Suprapubic skin (tissue), 3 donors: ENCODE data around the gene MAEA.

Experiments
- CTCF ChIP-seq, 2 donors: fragments of 200-600 bp in 1 of 2; fragments of 450-650 bp in 1 of 2; sonication (generic) in 1 of 2; IDR thresholded peaks; one replicate each; pipeline ENCODE4 v1.5.1; 2016 to 2019; ENCODE audit warnings: antibody characterized with exemption in 2 of 2, mild to moderate bottlenecking in 1 of 2, moderate library complexity in 1 of 2
- POLR2A ChIP-seq, 2 donors: fragments of 450-650 bp; IDR thresholded peaks; one replicate each; pipeline ENCODE4 v1.6.1; 2017; ENCODE audit warnings: antibody characterized with exemption in 2 of 2, mild to moderate bottlenecking in 2 of 2, moderate library complexity in 2 of 2

- TF ChIP-seq CTCF (IDR thresholded peaks at IDR 0.05) (no peak), POLR2A (IDR thresholded peaks at IDR 0.05) (no peak)
Observed at GRCh38 chr4:1299301-1299860, 9.7 kb downstream of the MAEA start.
